GM23248 (cell line): ENCODE data around the gene NMT1.

Source experiments
- EZH2 ChIP-seq: fragments of 200-600 bp; sonication (generic); IDR thresholded peaks from 2 replicates; pipeline ENCODE4 v1.6.1; 2018; ENCODE audit warnings: antibody characterized with exemption, mild to moderate bottlenecking; ENCODE audit not compliant: insufficient read depth, poor library complexity, severe bottlenecking
- EZH2phosphoT487 ChIP-seq: fragments of 200-600 bp; sonication (generic); IDR thresholded peaks from 2 replicates; pipeline ENCODE4 v1.6.1; 2018; ENCODE audit warnings: antibody characterized with exemption, moderate library complexity, mild to moderate bottlenecking, low read depth; ENCODE audit not compliant: insufficient read depth

DNA sequence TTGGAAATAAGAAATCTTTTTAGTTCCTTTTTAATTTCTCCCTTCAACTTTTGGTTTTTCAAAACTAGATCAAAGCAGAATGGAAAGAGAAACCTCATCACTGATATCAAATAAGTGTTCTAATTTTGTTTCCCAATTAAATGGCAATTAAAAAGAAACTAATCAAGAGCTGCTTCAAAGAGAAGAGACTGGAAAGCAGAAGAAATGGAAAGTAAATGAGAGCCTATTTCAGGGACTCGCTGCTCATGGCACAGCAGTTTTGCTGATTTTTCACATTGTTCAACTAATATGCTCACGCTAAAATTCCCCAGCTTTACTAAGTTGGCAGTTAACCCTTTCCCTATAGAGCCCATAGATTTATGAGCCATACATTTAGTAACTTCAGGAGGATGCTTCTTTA, 6.5 kb downstream of the NMT1 start:
- TF ChIP-seq EZH2phosphoT487 = no peak
- TF ChIP-seq EZH2 = no peak
